Adrenal gland (tissue), 12 donors: ENCODE data around the gene C16orf90. TPM values are rescaled to one million over a fixed set of nuclear protein-coding genes. Genes with fewer than 3 reads are reported as not detected.

Experiments used
- DNase-seq, 7 donors: peaks; one replicate each; pipeline ENCODE4 v3.0.0-alpha.2; 2019 to 2020
- H3K27ac ChIP-seq, 5 donors: fragments of 200-600 bp; sonication (generic) in 4 of 5; 1 replicate in 3 of 5; 2 replicates in 2 of 5; pipeline versions ENCODE4 v1.5.1 to v1.8.0; 2016 to 2020; ENCODE audit warnings: mild to moderate bottlenecking in 1 of 5
- H3K27me3 ChIP-seq: fragments of 200-600 bp; 2 replicates; pipeline ENCODE4 v1.8.0; 2021
- H3K36me3 ChIP-seq, 2 donors: fragments of 200-600 bp; replicated peaks in 1 of 2; 1 replicate in 1 of 2; 2 replicates in 1 of 2; pipeline versions ENCODE4 v1.5.1 to v1.8.0; 2018 to 2022
- H3K4me1 ChIP-seq, 2 donors: fragments of 200-600 bp; replicated peaks in 1 of 2; 1 replicate in 1 of 2; 2 replicates in 1 of 2; pipeline versions ENCODE4 v1.5.1 to v1.8.0; 2018 to 2021
- H3K4me3 ChIP-seq, 4 donors: fragments of 200-600 bp; sonication (generic) in 3 of 4; one replicate each; pipeline ENCODE4 v1.5.1; 2016 to 2018
- H3K9me3 ChIP-seq, 3 donors: fragments of 200-600 bp; sonication (generic) in 1 of 3; replicated peaks in 1 of 3; 1 replicate in 2 of 3; 2 replicates in 1 of 3; pipeline versions ENCODE4 v1.5.1 to v1.8.0; 2016 to 2021
- POLR2A ChIP-seq, 2 donors: fragments of 450-650 bp; IDR thresholded peaks; one replicate each; pipeline ENCODE4 v1.6.1; 2017; ENCODE audit warnings: antibody characterized with exemption in 2 of 2, mild to moderate bottlenecking in 2 of 2, moderate library complexity in 1 of 2
- WGBS, 4 donors: extraction: QIAGEN DNeasy Blood & Tissue Kit in 2 of 4; methylation state at CpG; one replicate each; pipeline versions ENCODE4 v1.1.5 to v1.1.7; 2013 to 2017; 5-methylcytosine and 5-hydroxymethylcytosine counted together
- intact Hi-C, 2 donors: fragments of 100-400 bp; cut with DNase I; formaldehyde crosslinking; loops; one replicate each; pipeline versions ENCODE4 v1.14.1 to v1.15.0; 2022 to 2023
- polyA plus RNA-seq, 3 donors: library from polyadenylated mRNA; stranded (reverse); fragments of 200-250 nt in 2 of 3; fragments of 350-450 nt in 1 of 3; fragmentation: Illumina TruSeq in 1 of 3; extraction: RNeasy Lipid Tissue Mini Kit (QIAGEN cat#74804) in 1 of 3; gene quantifications; one replicate each; pipeline ENCODE4 v1.2.3, GENCODE V29; 2013 to 2014
- total RNA-seq, 9 donors: library from RNA; depleted of rRNA in 4 of 9; stranded (reverse); fragments of >200 nt in 4 of 9; fragments of 120-200 nt in 1 of 9; fragmentation: NEBNext Ultra II Directional in 1 of 9; extraction: Animal tissue kit (Norgen Biotek cat#: 25700) in 1 of 9; gene quantifications; one replicate each; pipeline versions ENCODE4 v1.1.0 to v1.2.4, GENCODE V29; 2013 to 2023
- TF ChIP-seq, protein P1 (sequence below), 6 experiments: fragments of 450-650 bp in 4 of 6; fragments of 200-600 bp in 2 of 6; sonication (generic) in 1 of 6; IDR thresholded peaks; 1 replicate in 5 of 6; 2 replicates in 1 of 6; pipeline versions ENCODE4 v1.5.1 to v1.8.0; 2016 to 2021; ENCODE audit warnings: antibody characterized with exemption in 6 of 6, mild to moderate bottlenecking in 2 of 6, moderate library complexity in 1 of 6
- donor health status: healthy with polysubstance abuse.
- donor health status: Bipolar disorder and iron deficiency.
- donor health status: DM: yes; HTN: yes; CAD: no.
- donor health status: DM: no; HTN: no; CAD: no.
- donor health status: DM: no; HTN: no; CAD: no.
- donor health status: DM: yes; HTN: yes; CAD: no.

The C16orf90 gene
- total and polyA plus RNA-seq, 12 donors, result not detected

GRCh38 chr16:3525951-3526350 is 30.7 kb upstream of the C16orf90 start:
- Histone ChIP-seq H3K4me3 (no peak overlapping the region), H3K4me1 (no peaks in the 10 kb centered on the region), H3K27ac (no peak overlapping the region), H3K27me3 (no peaks in the 10 kb centered on the region), H3K36me3 (peaks cover 0 to 35% of the 10 kb centered on the region in 2 donors), H3K9me3 (no peaks in the 10 kb centered on the region)
- no peak for DNase-seq
- 83 to 94% (median 86%) methylated on average over 5 of the region's 5 CpGs for WGBS, 4 donors
- TF ChIP-seq, protein P1, sequence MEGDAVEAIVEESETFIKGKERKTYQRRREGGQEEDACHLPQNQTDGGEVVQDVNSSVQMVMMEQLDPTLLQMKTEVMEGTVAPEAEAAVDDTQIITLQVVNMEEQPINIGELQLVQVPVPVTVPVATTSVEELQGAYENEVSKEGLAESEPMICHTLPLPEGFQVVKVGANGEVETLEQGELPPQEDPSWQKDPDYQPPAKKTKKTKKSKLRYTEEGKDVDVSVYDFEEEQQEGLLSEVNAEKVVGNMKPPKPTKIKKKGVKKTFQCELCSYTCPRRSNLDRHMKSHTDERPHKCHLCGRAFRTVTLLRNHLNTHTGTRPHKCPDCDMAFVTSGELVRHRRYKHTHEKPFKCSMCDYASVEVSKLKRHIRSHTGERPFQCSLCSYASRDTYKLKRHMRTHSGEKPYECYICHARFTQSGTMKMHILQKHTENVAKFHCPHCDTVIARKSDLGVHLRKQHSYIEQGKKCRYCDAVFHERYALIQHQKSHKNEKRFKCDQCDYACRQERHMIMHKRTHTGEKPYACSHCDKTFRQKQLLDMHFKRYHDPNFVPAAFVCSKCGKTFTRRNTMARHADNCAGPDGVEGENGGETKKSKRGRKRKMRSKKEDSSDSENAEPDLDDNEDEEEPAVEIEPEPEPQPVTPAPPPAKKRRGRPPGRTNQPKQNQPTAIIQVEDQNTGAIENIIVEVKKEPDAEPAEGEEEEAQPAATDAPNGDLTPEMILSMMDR (IDR thresholded peaks at IDR 0.05), result no peak
- no peak for TF ChIP-seq POLR2A (IDR thresholded peaks at IDR 0.05)
- intact Hi-C loops, result no loop called here

DNA sequence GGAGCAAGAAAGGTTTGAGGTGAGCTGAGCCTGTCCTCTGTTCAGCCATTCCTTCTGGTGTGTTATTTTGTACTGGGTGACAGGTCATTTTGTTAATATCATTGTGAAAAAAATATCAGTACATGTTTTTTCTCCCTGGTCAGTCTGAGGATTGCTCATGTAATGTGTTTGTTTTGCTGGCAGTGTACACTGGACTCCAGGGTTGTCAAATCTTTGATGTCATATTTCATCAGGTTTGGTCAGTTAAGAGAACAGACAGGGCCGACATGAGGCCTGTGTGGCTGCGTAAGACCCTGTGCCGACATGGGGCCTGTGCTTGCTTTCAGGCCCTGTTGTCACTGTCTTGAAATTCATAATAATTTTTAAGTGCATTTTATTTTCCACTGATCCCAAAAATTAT is 28.0 kb upstream of the C16orf90 start:
- no peak for DNase-seq
- intact Hi-C loops, result no loop called here
- Histone ChIP-seq H3K4me3 (no peak overlapping the region), H3K4me1 (no peaks in the 10 kb centered on the region), H3K27ac (no peak overlapping the region), H3K27me3 (no peaks in the 10 kb centered on the region), H3K36me3 (peaks cover 0 to 48% of the 10 kb centered on the region in 2 donors), H3K9me3 (no peaks in the 10 kb centered on the region)
- TF ChIP-seq, protein P1 (IDR thresholded peaks at IDR 0.05), result no peak
- no peak for TF ChIP-seq POLR2A (IDR thresholded peaks at IDR 0.05)
- whole genome bisulfite sequencing, 4 donors, result 92 to 100% (median 99%) methylated on average over 3 of the region's 3 CpGs

- Histone ChIP-seq H3K4me3 (no peak overlapping the region), H3K4me1 (no peaks in the 10 kb centered on the region), H3K9me3 (no peaks in the 10 kb centered on the region), H3K27ac (no peak overlapping the region), H3K36me3 (peaks cover 0 to 67% of the 10 kb centered on the region in 2 donors), H3K27me3 (no peaks in the 10 kb centered on the region)
- TF ChIP-seq, protein P1 (IDR thresholded peaks at IDR 0.05), result no peak
- TF ChIP-seq POLR2A (IDR thresholded peaks at IDR 0.05), result no peak
- DNase-seq, result no peak
- intact Hi-C loops, result no loop called here
- WGBS, 4 donors, result 52 to 70% (median 68%) methylated on average over 8 of the region's 8 CpGs
Observed at GRCh38 chr16:3520841-3521240, 25.6 kb upstream of the C16orf90 start.

GRCh38 chr16:3520413-3520812 is 25.1 kb upstream of the C16orf90 start:
- no peak overlapping the region for H3K27ac ChIP-seq
- no peak for DNase-seq
- H3K4me1 ChIP-seq, result no peaks in the 10 kb centered on the region
- intact Hi-C loops, result no loop called here
- H3K27me3 ChIP-seq, result no peaks in the 10 kb centered on the region
- no peaks in the 10 kb centered on the region for H3K9me3 ChIP-seq
- peaks cover 0 to 71% of the 10 kb centered on the region in 2 donors for H3K36me3 ChIP-seq
- no peak overlapping the region for H3K4me3 ChIP-seq
- TF ChIP-seq POLR2A (IDR thresholded peaks at IDR 0.05), result no peak
- TF ChIP-seq, protein P1 (IDR thresholded peaks at IDR 0.05), result no peak
- WGBS, 4 donors, result 65 to 86% (median 80%) methylated on average over 4 of the region's 4 CpGs
